Urothelium cell line (cell line): ENCODE data around the gene PRKCSH.

Experiments used
- DNase-seq: peaks from one replicate; pipeline ENCODE4 v3.0.0; 2011; ENCODE audit warnings: low spot score, mixed read lengths
- FAIRE-seq: peaks from 2 replicates; lab custom pipeline; 2011; peaks lifted over from hg19 to GRCh38; lab: Jason Lieb, UNC

PRKCSH gene

GRCh38 chr19:11475861-11476260 is 40.4 kb downstream of the PRKCSH start:
- DNase-seq (no peak), FAIRE-seq (no peak)

DNA sequence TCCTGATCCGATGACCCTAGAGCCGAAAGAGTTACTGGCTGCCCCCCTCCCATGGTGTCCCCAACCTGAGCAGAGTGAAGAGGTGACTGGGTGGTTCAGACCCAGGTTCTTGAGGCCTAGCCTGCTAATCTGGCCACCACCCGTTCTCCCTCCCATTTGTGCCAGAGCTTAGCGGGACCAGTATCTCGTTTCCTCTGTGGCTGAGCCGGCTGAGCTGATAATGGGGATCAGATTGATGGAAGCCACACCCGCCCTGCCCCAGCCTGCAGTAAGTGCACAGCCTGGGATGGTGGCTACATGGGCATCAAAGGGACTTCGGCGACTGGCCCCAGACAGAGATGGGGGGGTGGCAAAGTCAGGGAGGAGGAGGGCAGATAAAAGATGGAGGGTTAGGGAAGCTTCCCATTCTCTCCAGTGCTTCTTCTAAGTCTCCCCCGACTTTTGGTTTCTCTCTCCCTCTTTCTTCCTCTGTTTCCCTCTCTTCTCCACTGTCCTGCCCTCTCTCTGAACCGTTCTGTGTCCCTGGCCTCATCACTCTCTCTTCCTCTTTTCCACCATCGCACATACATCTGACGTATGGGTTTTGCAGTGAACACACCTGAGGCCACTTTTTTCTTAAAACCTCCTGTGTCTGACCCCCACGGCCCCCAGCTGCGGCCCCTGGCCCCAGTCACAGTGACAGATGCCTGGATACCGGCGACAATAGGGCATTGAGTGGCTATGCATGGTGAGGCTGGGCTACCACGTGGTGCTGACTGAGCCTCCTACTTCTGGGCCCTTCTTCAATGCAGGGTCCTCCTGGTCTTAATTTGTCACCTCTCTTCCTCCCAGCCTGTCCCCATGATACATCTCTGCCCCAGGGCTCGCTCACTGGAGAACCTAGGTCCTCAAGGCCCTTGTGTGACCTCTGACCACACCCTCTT is 43.0 kb downstream of the PRKCSH start:
- DNase-seq (no peak), FAIRE-seq (no peak)

GRCh38 chr19:11479090-11479897 is 43.9 kb downstream of the PRKCSH start:
- DNase-seq, result no peak
- no peak for FAIRE-seq

DNA sequence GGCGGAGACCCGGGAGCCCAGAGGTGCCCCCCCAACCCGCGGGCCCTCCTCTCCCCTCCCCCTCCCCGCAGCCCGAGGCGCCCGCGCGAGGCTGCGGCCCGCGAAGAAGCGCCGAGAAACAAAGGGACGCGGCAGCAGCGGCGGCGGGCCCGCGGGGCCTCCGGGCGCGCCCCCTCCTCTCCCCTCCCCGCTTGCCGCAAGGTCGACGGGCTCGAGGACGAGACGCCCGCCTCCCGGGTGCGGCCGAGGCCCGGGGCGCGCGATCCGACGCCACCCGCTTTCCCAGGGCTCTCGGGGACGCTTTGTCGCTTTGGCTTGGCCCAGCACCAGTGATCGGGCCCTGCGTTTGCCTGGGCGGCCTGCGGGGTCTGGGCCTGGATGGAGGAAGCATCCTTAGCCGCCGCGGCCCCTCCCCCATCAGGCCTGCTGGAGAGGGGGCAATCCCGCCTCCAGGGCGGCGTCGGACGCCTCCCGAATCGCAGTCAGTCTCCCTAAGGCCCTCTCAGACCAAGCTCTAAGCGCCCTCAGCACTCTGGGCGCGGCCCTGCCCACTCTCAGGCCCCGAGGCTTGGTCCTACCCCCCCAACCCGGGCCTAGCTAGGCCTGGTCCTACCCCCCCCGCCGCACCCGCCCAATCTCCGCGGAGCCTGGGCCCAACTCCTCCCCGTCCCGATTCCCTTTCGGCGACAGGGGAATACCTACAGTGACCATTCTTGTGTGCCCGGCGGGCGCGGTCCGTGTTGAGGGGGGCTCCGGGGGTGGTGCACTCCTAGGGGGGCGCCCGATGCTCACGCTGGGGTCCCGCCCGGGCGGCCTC is 44.7 kb downstream of the PRKCSH start:
- FAIRE-seq (no peak), DNase-seq (no peak)

DNA sequence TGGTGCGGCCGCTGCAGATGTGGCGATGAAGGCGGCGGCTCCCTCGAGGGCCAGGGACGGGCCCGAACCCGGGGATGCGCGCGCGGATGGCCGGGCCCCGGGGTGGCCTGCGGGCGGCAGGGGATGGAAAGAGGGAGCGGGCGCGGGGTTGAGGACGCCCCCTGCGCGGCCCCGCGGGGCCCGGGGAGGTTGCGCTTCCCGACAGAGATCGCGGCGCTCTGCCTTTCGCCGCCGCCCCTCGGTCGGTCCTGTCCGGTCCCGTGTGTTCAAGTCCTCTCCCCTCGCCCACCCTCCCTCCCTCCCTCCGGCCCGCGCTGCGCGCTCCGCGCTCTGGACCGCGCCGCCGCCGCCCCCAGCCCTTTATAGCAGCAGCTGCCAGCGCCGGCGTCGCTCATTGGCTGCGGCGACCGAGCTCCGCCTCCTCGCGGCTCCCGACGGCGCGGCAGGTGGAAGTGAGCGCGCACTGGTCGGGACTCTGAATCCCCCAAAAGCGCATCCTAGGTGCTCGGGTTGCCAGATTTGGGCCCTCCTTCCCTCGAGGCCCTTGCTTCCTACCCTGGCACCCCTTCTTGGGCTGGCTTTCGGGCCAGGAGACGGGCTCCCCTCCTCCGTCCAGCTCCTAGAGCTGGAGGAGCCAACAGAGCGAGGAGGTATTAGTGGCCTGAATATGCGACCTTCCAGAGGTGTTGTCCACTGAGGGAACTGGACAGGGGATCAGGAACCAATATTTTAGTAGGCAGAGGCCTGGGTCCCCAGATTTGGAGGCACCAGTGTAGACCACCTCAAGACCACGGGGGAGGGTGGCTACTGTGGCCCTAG is 45.5 kb downstream of the PRKCSH start, which contains the start of gene ELAVL3:
Gene ELAVL3 (minus strand): TSS at position 332 of the 819 bp plus-strand sequence. CDS start 438 bp downstream, outside the sequence.
- DNase-seq, result no peak

DNA sequence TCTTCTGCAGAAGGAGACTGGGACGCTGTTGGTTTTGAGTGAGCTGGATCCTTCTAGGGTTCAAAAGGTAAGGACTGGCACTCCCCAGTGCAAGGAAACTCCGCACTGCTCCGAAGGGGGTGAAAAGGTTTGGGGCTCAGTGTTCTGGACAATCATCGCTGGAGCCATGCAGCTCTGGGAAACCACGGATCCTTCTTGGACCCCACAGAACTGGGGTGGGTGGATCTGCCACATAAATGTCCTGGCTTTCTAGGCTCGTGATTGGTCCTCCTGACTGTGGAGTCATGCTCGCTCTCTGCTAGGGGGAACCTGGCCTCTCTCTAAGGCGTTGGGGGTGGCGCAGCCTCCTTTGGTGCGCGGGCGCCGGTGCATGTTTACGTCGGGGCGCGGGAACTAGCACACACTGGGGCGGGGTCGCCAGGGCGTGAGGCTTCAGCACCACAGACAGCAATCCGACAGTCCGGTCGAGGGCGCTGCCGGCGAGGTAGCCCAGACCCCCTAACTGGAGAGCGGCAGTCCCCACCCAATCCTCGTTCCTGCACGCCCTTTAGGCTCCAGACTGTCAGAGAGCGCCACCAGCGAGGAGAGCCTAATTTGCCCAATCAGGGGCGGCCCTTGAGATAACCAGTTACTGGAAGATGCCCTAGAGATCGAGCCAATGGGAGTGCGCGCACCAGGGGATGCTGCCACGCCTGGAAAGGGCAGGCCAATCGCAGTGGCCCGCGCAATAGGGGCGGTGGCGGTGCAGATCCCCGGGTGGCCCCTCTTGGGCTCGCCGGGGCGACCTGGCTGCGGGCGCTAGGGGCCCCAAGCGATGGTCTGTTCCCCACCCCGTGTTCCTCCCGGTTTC is 46.3 kb downstream of the PRKCSH start:
- FAIRE-seq, result no peak

More for the DNA sequence above, 45.5 kb downstream of the PRKCSH start, which contains the start of gene ELAVL3:
- FAIRE-seq, result no peak

GRCh38 chr19:11482384-11483050 is 47.1 kb downstream of the PRKCSH start:
- DNase-seq, result peak; percentile 81
- peak; percentile 13 for FAIRE-seq

More for the DNA sequence above, 46.3 kb downstream of the PRKCSH start:
- no peak for DNase-seq

- no peak for FAIRE-seq
- no peak for DNase-seq
Measured at GRCh38 chr19:11483366-11484111, 48.1 kb downstream of the PRKCSH start.

DNA sequence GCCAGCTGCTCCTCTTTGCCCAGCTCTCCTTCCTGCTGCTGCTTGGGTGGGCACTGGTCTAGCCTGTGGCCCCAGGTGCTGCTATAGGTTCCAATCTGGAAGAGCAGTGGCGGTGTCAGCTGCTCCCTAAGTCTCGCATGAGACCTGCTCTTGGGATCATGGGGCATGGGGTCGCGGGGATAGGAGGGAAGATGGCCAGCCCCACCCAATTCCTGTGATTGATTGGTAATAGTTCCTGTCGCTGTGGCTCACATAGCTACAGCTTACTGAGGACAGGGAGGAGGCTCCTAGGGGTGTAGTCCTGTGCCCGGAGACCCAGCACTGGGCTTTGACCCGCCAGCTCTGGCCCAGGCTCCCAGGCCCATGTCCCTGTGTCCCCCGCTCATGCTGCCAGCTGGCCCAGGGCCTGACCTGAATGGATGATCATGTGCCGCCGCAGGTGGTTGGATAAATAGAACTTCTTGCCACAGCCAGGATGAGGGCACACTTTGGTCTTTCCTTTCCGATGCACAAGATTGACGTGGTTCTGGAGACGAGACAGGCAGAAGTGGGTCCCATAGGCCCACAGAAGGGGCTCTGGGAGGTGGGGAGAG is 49.9 kb downstream of the PRKCSH start:
- FAIRE-seq (no peak), DNase-seq (no peak)

DNA sequence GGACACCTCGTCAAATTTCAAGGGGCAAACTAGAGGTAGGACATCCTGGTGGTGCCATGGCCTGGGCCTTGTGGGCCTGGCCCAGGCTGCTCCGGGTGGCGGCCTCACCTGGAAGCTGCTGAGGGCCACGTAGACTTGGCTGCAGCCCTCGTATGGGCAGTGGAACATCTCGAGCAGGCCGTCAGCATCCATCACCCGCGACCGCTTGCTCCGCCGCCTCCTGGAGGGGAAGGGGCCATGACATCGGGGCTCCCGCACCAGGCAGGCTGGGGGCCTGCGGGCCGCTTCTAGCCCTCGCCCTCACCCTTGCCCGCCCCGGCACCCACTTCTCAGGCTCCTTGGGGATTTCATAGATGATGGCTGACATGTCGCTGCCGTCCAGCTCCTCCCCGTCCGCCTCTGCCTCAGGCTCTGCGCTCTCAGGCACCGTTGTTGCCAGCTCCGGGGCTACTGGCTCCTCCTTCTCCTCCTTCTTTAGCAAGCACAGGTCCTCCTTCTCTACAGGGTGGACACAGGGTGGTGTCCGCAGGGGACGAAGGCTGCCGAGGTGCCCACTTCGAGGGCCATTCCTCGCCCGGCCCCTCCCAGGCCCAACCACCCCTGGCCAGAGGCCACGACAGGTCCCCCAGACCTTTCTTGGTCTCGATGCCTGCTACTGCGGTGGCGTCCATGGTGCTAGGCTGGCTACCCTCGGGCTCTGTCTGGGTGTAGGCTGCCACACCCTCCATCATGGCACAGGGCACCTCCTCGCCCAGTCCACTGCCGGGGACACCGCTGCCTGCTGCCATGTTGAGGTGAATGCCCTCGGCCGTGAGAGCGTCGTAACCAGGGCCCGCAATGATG is 51.4 kb downstream of the PRKCSH start:
- FAIRE-seq, result no peak
- DNase-seq, result no peak

- no peak for FAIRE-seq
Measured at GRCh38 chr19:11489378-11489777, 53.9 kb downstream of the PRKCSH start.

DNA sequence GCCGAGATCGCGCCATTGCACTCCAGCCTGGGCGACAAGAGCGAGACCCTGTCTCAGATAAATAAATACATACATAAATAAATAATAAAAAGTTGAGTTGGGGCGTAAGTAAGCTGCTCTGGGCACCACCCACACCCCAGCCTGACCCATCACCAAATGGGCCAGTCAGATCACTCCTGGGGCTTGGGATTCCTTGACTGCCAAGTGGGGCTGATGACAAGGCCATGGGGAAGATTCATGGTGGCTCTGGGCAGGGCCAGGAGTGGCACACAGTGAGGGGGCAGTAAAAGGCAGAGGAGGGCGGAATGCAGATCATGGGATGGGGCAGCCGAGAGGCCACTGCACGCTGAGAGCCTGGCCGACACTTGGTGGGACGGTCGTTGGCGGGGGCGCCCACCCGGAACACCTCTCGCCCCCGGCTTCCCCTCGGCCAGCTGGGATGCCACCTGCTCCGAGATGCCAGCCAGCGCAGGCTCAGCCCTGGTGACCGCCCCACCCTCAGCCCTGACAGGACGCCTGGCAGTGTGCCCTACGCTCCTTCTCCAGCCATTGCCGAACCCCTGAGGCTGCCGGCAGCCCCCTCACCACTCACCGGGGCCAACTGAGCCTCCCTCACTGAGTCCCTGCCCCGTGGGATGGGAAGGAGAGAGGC is 59.3 kb downstream of the PRKCSH start:
- FAIRE-seq (no peak), DNase-seq (no peak)

More at GRCh38 chr19:11489378-11489777, 53.9 kb downstream of the PRKCSH start:
- DNase-seq, result no peak

GRCh38 chr19:11495481-11495880 is 60.0 kb downstream of the PRKCSH start:
- DNase-seq, result no peak
- no peak for FAIRE-seq

DNA sequence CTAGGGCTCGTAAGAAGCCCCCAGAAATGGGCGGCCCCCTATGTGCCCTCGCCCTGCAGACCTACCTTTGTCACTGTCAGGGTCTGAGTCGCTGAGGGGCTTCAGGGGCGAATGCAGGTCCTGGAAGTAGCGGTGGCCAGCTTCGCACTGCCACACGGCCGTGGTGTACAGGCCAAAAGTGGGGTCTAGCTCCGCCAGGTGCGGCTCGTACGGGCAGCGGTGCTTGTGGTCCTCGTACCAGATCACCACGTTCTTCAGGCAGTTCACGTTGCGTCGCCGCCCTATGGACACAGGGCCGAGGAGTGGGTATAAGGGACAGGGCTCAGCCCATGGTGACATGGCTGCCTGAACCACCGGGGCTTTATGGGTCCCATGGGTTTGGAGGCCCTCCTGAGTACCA is 60.5 kb downstream of the PRKCSH start:
- FAIRE-seq (no peak), DNase-seq (no peak)

DNA sequence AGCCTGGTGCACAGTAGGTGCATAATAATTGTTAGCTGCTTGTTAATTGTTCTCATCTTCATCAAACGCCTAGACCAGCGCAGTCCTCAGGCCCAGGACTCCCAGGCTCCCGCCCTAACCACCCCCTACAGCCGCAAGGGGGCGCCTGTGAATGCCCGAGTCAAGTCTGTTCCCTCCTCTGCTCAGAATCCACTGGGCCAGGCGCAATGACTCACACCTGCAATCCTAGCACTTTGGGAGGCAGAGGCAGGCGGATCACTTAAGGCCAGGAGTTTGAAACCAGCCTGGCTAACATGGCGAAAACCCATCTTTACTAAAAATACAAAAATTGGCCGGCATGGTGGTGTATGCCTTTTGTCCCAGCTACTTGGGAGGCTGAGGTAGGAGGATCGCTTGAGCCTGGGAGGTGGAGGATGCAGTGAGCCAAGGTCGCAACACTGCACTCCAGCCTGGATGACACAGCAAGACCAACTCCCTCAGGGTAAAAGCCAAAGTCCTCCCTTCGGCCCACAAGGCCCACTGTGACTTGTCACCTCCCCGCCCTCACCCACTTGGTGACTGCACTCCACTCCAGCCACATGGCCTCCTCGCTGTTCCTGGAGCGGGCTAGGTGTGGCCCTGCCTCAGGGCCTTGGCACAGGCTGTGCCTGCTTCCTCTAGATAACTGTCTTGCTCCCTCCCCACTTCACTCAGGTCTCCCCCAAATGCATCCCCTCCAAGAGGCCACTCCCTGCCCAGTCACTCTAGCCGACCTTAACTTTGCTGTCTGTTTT is 61.1 kb downstream of the PRKCSH start:
- DNase-seq, result peak; percentile 65
- no peak for FAIRE-seq
